OCI-LY3 (cell line): ENCODE results near the gene ANKLE1.

Source experiments
- H2AFZ ChIP-seq: fragments of 200-600, 300-600 bp; shearing (Covaris generic); 2 replicates; pipeline ENCODE4 v1.6.0; 2014; ENCODE audit warnings: antibody characterized with exemption, low read depth, low read length
- H3K27ac ChIP-seq: fragments of 200-600, 300-600 bp; sonication (generic); 2 replicates; pipeline ENCODE4 v1.5.1; 2014; ENCODE audit warnings: mild to moderate bottlenecking, low read length, moderate library complexity, mixed read lengths
- H3K27me3 ChIP-seq: fragments of 200-600, 300-600 bp; sonication (generic); 2 replicates; pipeline ENCODE4 v1.6.1; 2014; ENCODE audit warnings: low read depth, low read length, mixed read lengths
- H3K36me3 ChIP-seq: fragments of 200-600, 300-600 bp; sonication (generic); replicated peaks from 2 replicates; pipeline ENCODE3; 2014; ENCODE audit warnings: low read depth, low read length, mixed read lengths
- H3K4me1 ChIP-seq: fragments of 300-600, 200-600 bp; sonication (generic); 2 replicates; pipeline ENCODE4 v1.6.1; 2014; ENCODE audit warnings: low read length, mixed read lengths
- H3K4me2 ChIP-seq: fragments of 200-600, 300-600 bp; sonication (generic); 2 replicates; pipeline ENCODE4 v1.6.1; 2014; ENCODE audit warnings: low read length, mixed read lengths
- H3K4me3 ChIP-seq: fragments of 300-600, 200-600 bp; sonication (generic); 2 replicates; pipeline ENCODE4 v1.5.1; 2014; ENCODE audit warnings: antibody characterized with exemption, mild to moderate bottlenecking, low read length, moderate library complexity
- H3K79me2 ChIP-seq: fragments of 300-600, 200-600 bp; shearing (Covaris generic); 2 replicates; pipeline ENCODE4 v1.6.1; 2014; ENCODE audit warnings: mild to moderate bottlenecking, low read length, mixed read lengths
- H3K9ac ChIP-seq: fragments of 300-600, 200-600 bp; shearing (Covaris generic); 2 replicates; pipeline ENCODE4 v1.6.0; 2014; ENCODE audit warnings: mild to moderate bottlenecking, low read length, moderate library complexity
- H3K9me3 ChIP-seq: fragments of 200-600, 300-600 bp; shearing (Covaris generic); 2 replicates; pipeline ENCODE4 v1.6.1; 2014; ENCODE audit warnings: low read length, mixed read lengths; ENCODE audit not compliant: insufficient read depth
- H4K20me1 ChIP-seq: fragments of 200-600, 300-600 bp; sonication (generic); 2 replicates; pipeline ENCODE4 v1.6.1; 2016; ENCODE audit warnings: low read length, mixed read lengths; ENCODE audit not compliant: insufficient read depth
- CTCF ChIP-seq: fragments of 200-600, 300-600 bp; sonication (generic); IDR thresholded peaks from 2 replicates; pipeline ENCODE4 v1.5.1; 2014; ENCODE audit warnings: antibody characterized with exemption, low read length, low read depth
- EZH2phosphoT487 ChIP-seq: fragments of 200-600 bp; shearing (Covaris generic); IDR thresholded peaks from 2 replicates; pipeline ENCODE4 v1.6.1; 2018; ENCODE audit warnings: antibody characterized with exemption, mixed run types, low read depth

Gene ANKLE1

GRCh38 chr19:17235300-17235970 is 46.3 kb upstream of the ANKLE1 start:
- Histone ChIP-seq H3K36me3 (peaks cover 16% of the 10 kb centered on the region), H3K27me3 (no peaks in the 10 kb centered on the region), H3K9me3 (no peaks in the 10 kb centered on the region), H4K20me1 (peaks cover 11% of the 10 kb centered on the region; the same call in 1 of the 2 replicates), H3K4me1 (peaks cover 11% of the 10 kb centered on the region), H3K79me2 (peaks cover 11% of the 10 kb centered on the region), H2AFZ (no peak overlapping the region; the same call in 1 of the 2 replicates), H3K27ac (peak overlapping the region; percentile 37), H3K4me2 (peak overlapping the region; percentile 98), H3K9ac (peak overlapping the region; percentile 72), H3K4me3 (peak overlapping the region; percentile 84)
- TF ChIP-seq CTCF, result peak; percentile 79
- no peak for TF ChIP-seq EZH2phosphoT487

GRCh38 chr19:17235971-17236777 is 45.5 kb upstream of the ANKLE1 start:
- Histone ChIP-seq H2AFZ (no peak overlapping the region; the same call in 1 of the 2 replicates), H3K27me3 (no peaks in the 10 kb centered on the region), H3K79me2 (peaks cover 11% of the 10 kb centered on the region), H3K9me3 (no peaks in the 10 kb centered on the region), H3K4me3 (peak overlapping the region; percentile 84), H3K9ac (peak overlapping the region; percentile 72), H3K27ac (peak overlapping the region; percentile 37; the same call in 1 of the 2 replicates), H4K20me1 (peaks cover 14% of the 10 kb centered on the region; the same call in 1 of the 2 replicates), H3K36me3 (peaks cover 12% of the 10 kb centered on the region), H3K4me1 (peaks cover 11% of the 10 kb centered on the region), H3K4me2 (peak overlapping the region; percentile 98)
- TF ChIP-seq EZH2phosphoT487 (no peak), CTCF (no peak)

GRCh38 chr19:17236811-17237543 is 44.7 kb upstream of the ANKLE1 start:
- Histone ChIP-seq H3K36me3 (peaks cover 9% of the 10 kb centered on the region), H3K27me3 (no peaks in the 10 kb centered on the region), H3K4me3 (no peak overlapping the region), H3K4me1 (peaks cover 11% of the 10 kb centered on the region), H4K20me1 (peaks cover 15% of the 10 kb centered on the region; the same call in 1 of the 2 replicates), H3K9ac (no peak overlapping the region), H2AFZ (no peak overlapping the region), H3K4me2 (no peak overlapping the region), H3K9me3 (no peaks in the 10 kb centered on the region), H3K27ac (no peak overlapping the region), H3K79me2 (peaks cover 11% of the 10 kb centered on the region)
- TF ChIP-seq CTCF (no peak), EZH2phosphoT487 (no peak)
